Urinary bladder (tissue), 4 donors: ENCODE results near the gene DYRK2. TPM values are rescaled to one million over a fixed set of nuclear protein-coding genes. Genes with fewer than 3 reads are reported as not detected.

Source experiments
- DNase-seq: peaks from one replicate; pipeline ENCODE4 v3.0.0-alpha.2; 2015; ENCODE audit errors: extremely low spot score
- H3K27ac ChIP-seq: one replicate; pipeline ENCODE4 v1.5.1; 2013; ENCODE audit warnings: low read depth, mild to moderate bottlenecking, moderate library complexity
- H3K36me3 ChIP-seq: one replicate; pipeline ENCODE4 v1.6.1; 2013; ENCODE audit warnings: mild to moderate bottlenecking, moderate library complexity; ENCODE audit not compliant: insufficient read depth
- H3K4me1 ChIP-seq: one replicate; pipeline ENCODE4 v1.6.1; 2013; ENCODE audit warnings: mild to moderate bottlenecking, moderate library complexity; ENCODE audit not compliant: insufficient read depth
- H3K4me3 ChIP-seq: one replicate; pipeline ENCODE4 v1.5.1; 2013; ENCODE audit warnings: low read depth, low read length
- WGBS: extraction: QIAGEN DNeasy Blood & Tissue Kit; methylation state at CpG from one replicate; pipeline ENCODE4 v1.1.7; 2013; 5-methylcytosine and 5-hydroxymethylcytosine counted together
- polyA plus RNA-seq: library from polyadenylated mRNA; stranded (reverse); fragments of 200-250 nt; gene quantifications from one replicate; pipeline ENCODE4 v1.2.3, GENCODE V29; 2013
- total RNA-seq: library from RNA; depleted of rRNA; stranded (reverse); fragments of >200 nt; gene quantifications from one replicate; pipeline ENCODE4 v1.2.3, GENCODE V29; 2014
- donor health status: healthy with polysubstance abuse.
- donor health status: healthy.

Gene DYRK2
- total and polyA plus RNA-seq, 2 donors = 12.0 to 40.9 TPM

GRCh38 chr12:67690656-67691055 is 42.1 kb downstream of the DYRK2 start:
- no peaks in the 10 kb centered on the region for H3K36me3 ChIP-seq
- H3K27ac ChIP-seq = no peak overlapping the region
- no peak overlapping the region for H3K4me3 ChIP-seq
- DNase-seq = no peak
- no peaks in the 10 kb centered on the region for H3K4me1 ChIP-seq
- WGBS = 70% methylated on average over 1 of the region's 1 CpG

- WGBS = 89% methylated on average over 5 of the region's 5 CpGs
- no peaks in the 10 kb centered on the region for H3K36me3 ChIP-seq
- no peak overlapping the region for H3K27ac ChIP-seq
- no peak overlapping the region for H3K4me3 ChIP-seq
- no peak for DNase-seq
- no peaks in the 10 kb centered on the region for H3K4me1 ChIP-seq
These were observed 42.7 kb downstream of the DYRK2 start for GRCh38 chr12:67691220-67691619.

- no peak overlapping the region for H3K27ac ChIP-seq
- WGBS = 96% methylated on average over 3 of the region's 3 CpGs
- no peaks in the 10 kb centered on the region for H3K36me3 ChIP-seq
- DNase-seq = no peak
- no peaks in the 10 kb centered on the region for H3K4me1 ChIP-seq
- no peak overlapping the region for H3K4me3 ChIP-seq
These were observed 43.6 kb downstream of the DYRK2 start for GRCh38 chr12:67692135-67692534.

GRCh38 chr12:67692966-67693365 is 44.4 kb downstream of the DYRK2 start:
- DNase-seq = no peak
- WGBS = over 99% methylated on average over 2 of the region's 2 CpGs
- Histone ChIP-seq H3K4me3 (no peak overlapping the region), H3K36me3 (no peaks in the 10 kb centered on the region), H3K4me1 (no peaks in the 10 kb centered on the region), H3K27ac (no peak overlapping the region)

GRCh38 chr12:67693894-67694293 is 45.3 kb downstream of the DYRK2 start:
- no peak for DNase-seq
- Histone ChIP-seq H3K4me1 (no peaks in the 10 kb centered on the region), H3K36me3 (no peaks in the 10 kb centered on the region), H3K27ac (no peak overlapping the region), H3K4me3 (no peak overlapping the region)
- WGBS = 95% methylated on average over 3 of the region's 3 CpGs

- Histone ChIP-seq H3K4me1 (no peaks in the 10 kb centered on the region), H3K27ac (no peak overlapping the region), H3K4me3 (no peak overlapping the region), H3K36me3 (no peaks in the 10 kb centered on the region)
- 34% methylated on average over 1 of the region's 1 CpG for WGBS
- DNase-seq = no peak
These were observed 45.9 kb downstream of the DYRK2 start for GRCh38 chr12:67694306-67694900.

- Histone ChIP-seq H3K36me3 (no peaks in the 10 kb centered on the region), H3K4me3 (no peak overlapping the region), H3K27ac (no peak overlapping the region), H3K4me1 (no peaks in the 10 kb centered on the region)
- DNase-seq = no peak
- WGBS = 74% methylated on average over 2 of the region's 2 CpGs
These were observed 47.4 kb downstream of the DYRK2 start for GRCh38 chr12:67695974-67696373.

- no peaks in the 10 kb centered on the region for H3K4me1 ChIP-seq
- no peak for DNase-seq
- H3K36me3 ChIP-seq = no peaks in the 10 kb centered on the region
- H3K4me3 ChIP-seq = no peak overlapping the region
- no peak overlapping the region for H3K27ac ChIP-seq
- 69% methylated on average over 2 of the region's 2 CpGs for WGBS
These were observed 48.9 kb downstream of the DYRK2 start for GRCh38 chr12:67697443-67697842.

- H3K27ac ChIP-seq = no peak overlapping the region
- 58% methylated on average over 2 of the region's 2 CpGs for WGBS
- no peaks in the 10 kb centered on the region for H3K4me1 ChIP-seq
- no peaks in the 10 kb centered on the region for H3K36me3 ChIP-seq
- DNase-seq = no peak
- no peak overlapping the region for H3K4me3 ChIP-seq
These were observed 49.4 kb downstream of the DYRK2 start for GRCh38 chr12:67697967-67698366.

- no peak overlapping the region for H3K4me3 ChIP-seq
- 70% methylated on average over 6 of the region's 6 CpGs for WGBS
- no peak overlapping the region for H3K27ac ChIP-seq
- H3K4me1 ChIP-seq = no peaks in the 10 kb centered on the region
- no peaks in the 10 kb centered on the region for H3K36me3 ChIP-seq
- DNase-seq = no peak
These were observed 50.4 kb downstream of the DYRK2 start for GRCh38 chr12:67698672-67699581.

GRCh38 chr12:67701121-67701520 is 52.6 kb downstream of the DYRK2 start:
- 93% methylated on average over 2 of the region's 2 CpGs for WGBS
- no peak overlapping the region for H3K4me3 ChIP-seq
- H3K36me3 ChIP-seq = no peaks in the 10 kb centered on the region
- peaks cover 2% of the 10 kb centered on the region for H3K4me1 ChIP-seq
- no peak for DNase-seq
- no peak overlapping the region for H3K27ac ChIP-seq

- WGBS = 97% methylated on average over 1 of the region's 1 CpG
- Histone ChIP-seq H3K4me1 (peaks cover 2% of the 10 kb centered on the region), H3K4me3 (no peak overlapping the region), H3K36me3 (no peaks in the 10 kb centered on the region), H3K27ac (no peak overlapping the region)
- no peak for DNase-seq
These were observed 53.6 kb downstream of the DYRK2 start for GRCh38 chr12:67702136-67702535.

- DNase-seq = no peak
- WGBS = 93% methylated on average over 4 of the region's 4 CpGs
- Histone ChIP-seq H3K4me3 (no peak overlapping the region), H3K27ac (no peak overlapping the region), H3K36me3 (no peaks in the 10 kb centered on the region), H3K4me1 (peaks cover 2% of the 10 kb centered on the region)
These were observed 55.5 kb downstream of the DYRK2 start for GRCh38 chr12:67704071-67704470.
